ENCODE results near the gene PRR5. TPM values are rescaled to one million over a fixed set of nuclear protein-coding genes. Genes with fewer than 3 reads are reported as not detected.

Gene PRR5
- total and polyA plus RNA-seq, 2 experiments from 2014 or later = 15.3 to 31.4 TPM

DNA sequence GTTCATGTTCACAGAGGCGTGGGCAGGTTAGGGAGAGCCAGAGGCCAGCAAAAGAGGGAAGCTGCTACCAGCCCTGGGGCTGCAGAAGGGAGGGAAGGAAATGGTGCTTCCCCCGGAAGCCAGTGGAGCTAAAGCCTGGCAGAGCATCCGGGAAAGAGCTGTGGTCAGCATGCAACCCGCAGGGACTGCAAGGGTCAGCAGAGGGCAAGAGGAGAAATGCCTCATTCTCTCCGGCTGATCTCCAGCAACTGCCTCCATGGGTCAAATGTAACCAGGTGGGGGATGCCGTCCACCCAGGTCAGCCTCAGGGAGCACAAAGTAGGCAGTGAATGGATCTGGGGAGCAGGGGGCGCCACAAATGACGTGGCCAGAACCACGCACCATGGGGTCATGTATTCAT lies 36.9 kb upstream of the PRR5 start:
- Histone ChIP-seq H3K27me3 (ENCODE audit: insufficient read depth) (peaks cover 19% of the 10 kb centered on the region; the same call in 1 of the 2 replicates), H3F3A (replicated peaks; ENCODE audit: low read depth) (peaks cover 17% of the 10 kb centered on the region), H3K36me3 (ENCODE audit: insufficient read depth) (no peaks in the 10 kb centered on the region), H3K27ac (ENCODE audit: low read depth) (no peak overlapping the region), H3K4me3 (no peak overlapping the region), H3K79me2 (replicated peaks; ENCODE audit: insufficient read depth) (no peaks in the 10 kb centered on the region), H3K9me2 (ENCODE audit: insufficient read depth) (no peaks in the 10 kb centered on the region), H3K4me2 (no peak overlapping the region), H2AFZ (no peak overlapping the region), H3K4me1 (ENCODE audit: insufficient read depth) (peaks cover 6% of the 10 kb centered on the region; the same call in 1 of the 2 replicates), H4K20me1 (replicated peaks; ENCODE audit: insufficient read depth) (no peaks in the 10 kb centered on the region)
- peaks cover 4% of the 10 kb centered on the region; the same call in 2 of the 3 replicates for H3K9me3 Mint-ChIP-seq
- no peaks in the 10 kb centered on the region for H3K36me3 Mint-ChIP-seq (ENCODE audit: low read depth)
- no peak overlapping the region for H3K4me3 Mint-ChIP-seq
- TF ChIP-seq, protein P1, sequence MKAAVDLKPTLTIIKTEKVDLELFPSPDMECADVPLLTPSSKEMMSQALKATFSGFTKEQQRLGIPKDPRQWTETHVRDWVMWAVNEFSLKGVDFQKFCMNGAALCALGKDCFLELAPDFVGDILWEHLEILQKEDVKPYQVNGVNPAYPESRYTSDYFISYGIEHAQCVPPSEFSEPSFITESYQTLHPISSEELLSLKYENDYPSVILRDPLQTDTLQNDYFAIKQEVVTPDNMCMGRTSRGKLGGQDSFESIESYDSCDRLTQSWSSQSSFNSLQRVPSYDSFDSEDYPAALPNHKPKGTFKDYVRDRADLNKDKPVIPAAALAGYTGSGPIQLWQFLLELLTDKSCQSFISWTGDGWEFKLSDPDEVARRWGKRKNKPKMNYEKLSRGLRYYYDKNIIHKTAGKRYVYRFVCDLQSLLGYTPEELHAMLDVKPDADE (IDR thresholded peaks at IDR 0.05) = no peak
- TF ChIP-seq, protein P2, sequence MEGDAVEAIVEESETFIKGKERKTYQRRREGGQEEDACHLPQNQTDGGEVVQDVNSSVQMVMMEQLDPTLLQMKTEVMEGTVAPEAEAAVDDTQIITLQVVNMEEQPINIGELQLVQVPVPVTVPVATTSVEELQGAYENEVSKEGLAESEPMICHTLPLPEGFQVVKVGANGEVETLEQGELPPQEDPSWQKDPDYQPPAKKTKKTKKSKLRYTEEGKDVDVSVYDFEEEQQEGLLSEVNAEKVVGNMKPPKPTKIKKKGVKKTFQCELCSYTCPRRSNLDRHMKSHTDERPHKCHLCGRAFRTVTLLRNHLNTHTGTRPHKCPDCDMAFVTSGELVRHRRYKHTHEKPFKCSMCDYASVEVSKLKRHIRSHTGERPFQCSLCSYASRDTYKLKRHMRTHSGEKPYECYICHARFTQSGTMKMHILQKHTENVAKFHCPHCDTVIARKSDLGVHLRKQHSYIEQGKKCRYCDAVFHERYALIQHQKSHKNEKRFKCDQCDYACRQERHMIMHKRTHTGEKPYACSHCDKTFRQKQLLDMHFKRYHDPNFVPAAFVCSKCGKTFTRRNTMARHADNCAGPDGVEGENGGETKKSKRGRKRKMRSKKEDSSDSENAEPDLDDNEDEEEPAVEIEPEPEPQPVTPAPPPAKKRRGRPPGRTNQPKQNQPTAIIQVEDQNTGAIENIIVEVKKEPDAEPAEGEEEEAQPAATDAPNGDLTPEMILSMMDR (conservative IDR thresholded peaks at IDR 0.05; ENCODE audit: low read depth in 2 of 2) = peak; percentile 33 to 52; a peak in 3 of 4 replicates
- peaks cover 20% of the 10 kb centered on the region for H3K4me1 Mint-ChIP-seq
- H3K27ac Mint-ChIP-seq = no peak overlapping the region
- peaks cover 19% of the 10 kb centered on the region for H3K27me3 Mint-ChIP-seq (ENCODE audit: insufficient read depth, low read depth, poor library complexity)
- DNase-seq (ENCODE audit: low spot score) (peak; percentile 42), ATAC-seq (no peak)

DNA sequence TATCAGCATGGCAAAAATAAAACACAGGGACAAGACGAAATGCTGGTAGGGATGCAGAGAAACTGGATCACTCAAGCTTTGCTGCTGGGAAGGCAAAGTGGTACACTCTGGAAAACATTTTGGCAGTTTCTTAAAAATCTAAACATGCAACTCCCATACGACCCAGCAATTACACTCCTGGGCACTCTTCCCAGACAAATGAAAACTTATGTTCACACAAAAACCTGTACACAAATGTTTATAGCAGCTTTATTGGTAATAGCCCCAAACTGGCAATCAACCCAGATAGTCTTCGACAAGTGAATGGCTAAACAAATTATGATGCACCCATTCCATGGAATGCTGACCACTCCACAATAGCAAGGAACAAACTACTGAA lies 35.8 kb upstream of the PRR5 start:
- H3K4me2 ChIP-seq = no peak overlapping the region
- no peaks in the 10 kb centered on the region for H3K36me3 ChIP-seq (ENCODE audit: insufficient read depth)
- H3K9me3 Mint-ChIP-seq = peaks cover 4% of the 10 kb centered on the region; the same call in 2 of the 3 replicates
- H3K27ac Mint-ChIP-seq = no peak overlapping the region
- no peaks in the 10 kb centered on the region for H4K20me1 ChIP-seq (replicated peaks; ENCODE audit: insufficient read depth)
- H3K4me1 ChIP-seq (ENCODE audit: insufficient read depth) = peaks cover 6% of the 10 kb centered on the region; the same call in 1 of the 2 replicates
- H3F3A ChIP-seq (replicated peaks; ENCODE audit: low read depth) = peaks cover 17% of the 10 kb centered on the region
- no peak overlapping the region for H3K4me3 Mint-ChIP-seq
- DNase-seq (ENCODE audit: low spot score) (no peak), ATAC-seq (no peak)
- no peak overlapping the region for H3K4me3 ChIP-seq
- no peaks in the 10 kb centered on the region for H3K36me3 Mint-ChIP-seq (ENCODE audit: low read depth)
- H3K27me3 Mint-ChIP-seq (ENCODE audit: insufficient read depth, low read depth, poor library complexity) = peaks cover 19% of the 10 kb centered on the region
- no peaks in the 10 kb centered on the region for H3K79me2 ChIP-seq (replicated peaks; ENCODE audit: insufficient read depth)
- H3K27me3 ChIP-seq (ENCODE audit: insufficient read depth) = peaks cover 19% of the 10 kb centered on the region; the same call in 1 of the 2 replicates
- H2AFZ ChIP-seq = no peak overlapping the region
- H3K27ac ChIP-seq (ENCODE audit: low read depth) = no peak overlapping the region
- no peaks in the 10 kb centered on the region for H3K9me2 ChIP-seq (ENCODE audit: insufficient read depth)
- H3K4me1 Mint-ChIP-seq = peaks cover 11% of the 10 kb centered on the region
- TF ChIP-seq JUNB (IDR thresholded peaks at IDR 0.05; ENCODE audit: unreplicated experiment) = no peak
- no peak for TF ChIP-seq EZH2 (IDR thresholded peaks at IDR 0.05; ENCODE audit: low read depth, unreplicated experiment)
- TF ChIP-seq, protein P2 (conservative IDR thresholded peaks at IDR 0.05; ENCODE audit: low read depth in 2 of 2) = no peak
- TF ChIP-seq, protein P3, sequence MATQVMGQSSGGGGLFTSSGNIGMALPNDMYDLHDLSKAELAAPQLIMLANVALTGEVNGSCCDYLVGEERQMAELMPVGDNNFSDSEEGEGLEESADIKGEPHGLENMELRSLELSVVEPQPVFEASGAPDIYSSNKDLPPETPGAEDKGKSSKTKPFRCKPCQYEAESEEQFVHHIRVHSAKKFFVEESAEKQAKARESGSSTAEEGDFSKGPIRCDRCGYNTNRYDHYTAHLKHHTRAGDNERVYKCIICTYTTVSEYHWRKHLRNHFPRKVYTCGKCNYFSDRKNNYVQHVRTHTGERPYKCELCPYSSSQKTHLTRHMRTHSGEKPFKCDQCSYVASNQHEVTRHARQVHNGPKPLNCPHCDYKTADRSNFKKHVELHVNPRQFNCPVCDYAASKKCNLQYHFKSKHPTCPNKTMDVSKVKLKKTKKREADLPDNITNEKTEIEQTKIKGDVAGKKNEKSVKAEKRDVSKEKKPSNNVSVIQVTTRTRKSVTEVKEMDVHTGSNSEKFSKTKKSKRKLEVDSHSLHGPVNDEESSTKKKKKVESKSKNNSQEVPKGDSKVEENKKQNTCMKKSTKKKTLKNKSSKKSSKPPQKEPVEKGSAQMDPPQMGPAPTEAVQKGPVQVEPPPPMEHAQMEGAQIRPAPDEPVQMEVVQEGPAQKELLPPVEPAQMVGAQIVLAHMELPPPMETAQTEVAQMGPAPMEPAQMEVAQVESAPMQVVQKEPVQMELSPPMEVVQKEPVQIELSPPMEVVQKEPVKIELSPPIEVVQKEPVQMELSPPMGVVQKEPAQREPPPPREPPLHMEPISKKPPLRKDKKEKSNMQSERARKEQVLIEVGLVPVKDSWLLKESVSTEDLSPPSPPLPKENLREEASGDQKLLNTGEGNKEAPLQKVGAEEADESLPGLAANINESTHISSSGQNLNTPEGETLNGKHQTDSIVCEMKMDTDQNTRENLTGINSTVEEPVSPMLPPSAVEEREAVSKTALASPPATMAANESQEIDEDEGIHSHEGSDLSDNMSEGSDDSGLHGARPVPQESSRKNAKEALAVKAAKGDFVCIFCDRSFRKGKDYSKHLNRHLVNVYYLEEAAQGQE (IDR thresholded peaks at IDR 0.05; ENCODE audit: unreplicated experiment) = no peak
- TF ChIP-seq ZNF331 (CRISPR knock-in tag; IDR thresholded peaks at IDR 0.05; ENCODE audit: low read depth) = no peak
- TF ChIP-seq, protein P1 (IDR thresholded peaks at IDR 0.05) = no peak
- TF ChIP-seq STAT1 (IDR thresholded peaks at IDR 0.05; ENCODE audit: unreplicated experiment) = no peak
- TF ChIP-seq CREB1 (CRISPR knock-in tag; IDR thresholded peaks at IDR 0.05; ENCODE audit: low read depth) = no peak
- no peak for TF ChIP-seq NANOG (IDR thresholded peaks at IDR 0.05; ENCODE audit: borderline replicate concordance)
- TF ChIP-seq EZH2phosphoT487 (IDR thresholded peaks at IDR 0.05; ENCODE audit: unreplicated experiment) = no peak
- no peak for TF ChIP-seq ZNF114 (CRISPR knock-in tag; IDR thresholded peaks at IDR 0.05)

Measured in GM23338 (cell line).